Suppressor macrophage treated with lipopolysaccharide for 4 hours (primary cell): Measurements from ENCODE around the gene PLAAT2.
"Not testable (repeated sequence)": the region's sequence is repeated elsewhere in the genome, so short reads cannot be mapped to it uniquely, and the experiment has no call there.

Source experiments
- DNase-seq: peaks from one replicate; pipeline ENCODE4 v3.0.0-alpha.2; 2020

PLAAT2 gene

GRCh38 chr11:63563201-63564055, at the start of gene PLAAT2:
TSS of gene PLAAT2 (minus strand) at chr11:63563379. CDS start at chr11:63563324, 55 bp downstream.
- no peak for DNase-seq

GRCh38 chr11:63612181-63612580, 49.0 kb upstream of the PLAAT2 start:
- DNase-seq = no peak

GRCh38 chr11:63611395-63611747, 48.2 kb upstream of the PLAAT2 start:
- DNase-seq = no peak

- peak; percentile 70 for DNase-seq
Measured at GRCh38 chr11:63610604-63611394, 47.6 kb upstream of the PLAAT2 start.

GRCh38 chr11:63609971-63610580, 46.9 kb upstream of the PLAAT2 start:
- DNase-seq = no peak

GRCh38 chr11:63609536-63609935, 46.4 kb upstream of the PLAAT2 start:
- no peak for DNase-seq

- DNase-seq = no peak
Measured at GRCh38 chr11:63608353-63609345, 45.5 kb upstream of the PLAAT2 start.

GRCh38 chr11:63603180-63603518, 40.0 kb upstream of the PLAAT2 start:
- peak; percentile 29 for DNase-seq

GRCh38 chr11:63602290-63603179, 39.4 kb upstream of the PLAAT2 start:
- DNase-seq = not testable (repeated sequence)

- DNase-seq = no peak
Measured at GRCh38 chr11:63599211-63600122, 36.3 kb upstream of the PLAAT2 start.

GRCh38 chr11:63598556-63598955, 35.4 kb upstream of the PLAAT2 start:
- no peak for DNase-seq

GRCh38 chr11:63595296-63595695, 32.1 kb upstream of the PLAAT2 start:
- peak; percentile 29 for DNase-seq

GRCh38 chr11:63592975-63593395, 29.8 kb upstream of the PLAAT2 start:
- peak; percentile 53 for DNase-seq

GRCh38 chr11:63590024-63590788, 27.0 kb upstream of the PLAAT2 start:
- DNase-seq = no peak

GRCh38 chr11:63589000-63589399, 25.8 kb upstream of the PLAAT2 start:
- DNase-seq = no peak

GRCh38 chr11:63586451-63587166, 23.4 kb upstream of the PLAAT2 start:
- no peak for DNase-seq

GRCh38 chr11:63583357-63583677, 20.1 kb upstream of the PLAAT2 start:
- DNase-seq = no peak

GRCh38 chr11:63581224-63581623, 18.0 kb upstream of the PLAAT2 start:
- not testable (repeated sequence) for DNase-seq

GRCh38 chr11:63578882-63579281, 15.7 kb upstream of the PLAAT2 start:
- not testable (repeated sequence) for DNase-seq
